Occipital lobe (tissue), 2 donors: ENCODE measurements around the gene FLOT1. TPM values are rescaled to one million over a fixed set of nuclear protein-coding genes. Genes with fewer than 3 reads are reported as not detected.

Source experiments
- DNase-seq: peaks from one replicate; lab custom pipeline; 2025; lab: John Stamatoyannopoulos, UW
- total RNA-seq: library from RNA; depleted of rRNA; stranded (reverse); fragments of >200 nt; gene quantifications from one replicate; pipeline ENCODE4 v1.2.3, GENCODE V29; 2014

The FLOT1 gene
- total RNA-seq, 1 donor from 2014 or later, result 43.4 TPM

DNA sequence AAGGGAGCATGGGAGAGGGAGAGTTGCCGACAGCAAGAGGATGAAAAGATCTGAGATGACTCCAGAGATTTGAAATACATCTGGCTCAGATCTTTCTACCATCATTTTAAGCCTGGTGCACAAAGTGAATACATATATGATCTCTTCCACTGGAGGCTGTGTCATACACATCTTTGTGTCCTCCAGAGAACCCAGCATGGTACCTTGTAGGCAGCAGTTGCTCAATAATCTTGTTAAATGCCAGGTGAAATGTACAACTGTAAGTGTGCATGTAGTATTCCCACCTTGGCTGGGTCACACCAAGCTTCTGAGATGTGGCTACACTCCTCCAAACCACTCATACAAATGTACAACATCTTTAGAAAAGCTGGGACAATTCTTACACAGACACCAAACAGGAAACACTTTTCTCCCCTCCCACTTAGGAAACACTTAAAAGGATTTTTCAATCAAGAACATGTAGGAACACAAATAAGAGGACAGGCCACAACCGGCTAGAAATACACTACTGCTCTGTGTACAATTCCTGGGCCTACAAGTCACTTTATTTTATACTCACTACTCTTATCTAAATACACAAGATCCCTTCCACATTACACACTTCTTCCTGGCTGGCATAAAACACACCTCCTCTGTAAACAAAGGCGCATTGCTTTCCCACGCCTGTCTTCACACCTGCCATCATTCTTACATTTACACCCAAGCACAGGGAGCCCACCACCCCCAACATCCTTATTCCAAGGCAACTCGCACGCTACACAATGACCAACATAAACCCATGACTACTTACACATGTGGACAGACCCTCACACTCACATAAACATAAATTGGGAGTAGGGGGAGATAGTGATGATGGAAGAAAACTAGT, 5.6 kb upstream of the FLOT1 start:
- DNase-seq, result no peak

- DNase-seq, result no peak
These were observed 4.8 kb upstream of the FLOT1 start for GRCh38 chr6:30747300-30747687.

- peak; percentile 55 for DNase-seq
These were observed 1.7 kb upstream of the FLOT1 start, which contains the start of gene IER3 for GRCh38 chr6:30744054-30744805. TSS of gene IER3 (minus strand) at chr6:30744547. CDS start at chr6:30744518, 29 bp downstream.

- no peak for DNase-seq
These were observed 889 bp upstream of the FLOT1 start for GRCh38 chr6:30743099-30744053.

GRCh38 chr6:30741789-30742315, 635 bp downstream of the FLOT1 start:
- no peak for DNase-seq

DNA sequence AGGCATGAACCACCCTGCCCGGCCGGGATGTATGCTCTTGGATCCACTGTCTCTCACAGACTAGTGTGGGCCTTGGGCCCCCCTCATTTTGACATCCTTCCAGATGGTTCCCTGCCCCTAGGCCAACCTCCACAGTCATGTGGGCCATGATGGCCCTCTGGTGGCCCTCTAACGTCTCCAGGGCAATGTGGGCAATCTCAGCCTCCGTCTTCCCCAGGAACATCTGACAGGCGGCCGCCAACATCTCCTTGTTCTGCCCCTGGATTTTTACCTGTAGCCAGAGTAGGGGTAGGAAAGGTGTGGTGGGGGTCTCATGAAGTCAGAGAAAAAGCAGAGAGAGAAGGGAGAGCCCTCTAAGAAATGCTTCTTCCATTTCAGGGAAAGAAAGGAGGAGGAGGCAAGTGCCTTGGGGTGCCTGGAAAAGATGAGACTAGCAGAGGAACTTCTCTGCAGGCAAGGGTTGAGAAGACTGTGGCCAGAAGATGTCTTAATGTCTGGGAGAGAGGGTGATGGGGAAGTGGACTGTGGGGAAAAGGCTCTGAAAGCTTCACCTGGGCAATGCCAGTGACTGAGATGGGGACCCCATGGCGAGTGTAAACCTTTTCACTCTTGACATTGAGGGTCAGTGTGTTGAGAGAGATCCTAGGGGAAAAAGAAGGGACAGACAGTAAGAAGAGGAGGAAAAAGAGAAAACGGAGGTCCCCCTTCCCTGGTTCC, 1.3 kb downstream of the FLOT1 start:
- no peak for DNase-seq

DNA sequence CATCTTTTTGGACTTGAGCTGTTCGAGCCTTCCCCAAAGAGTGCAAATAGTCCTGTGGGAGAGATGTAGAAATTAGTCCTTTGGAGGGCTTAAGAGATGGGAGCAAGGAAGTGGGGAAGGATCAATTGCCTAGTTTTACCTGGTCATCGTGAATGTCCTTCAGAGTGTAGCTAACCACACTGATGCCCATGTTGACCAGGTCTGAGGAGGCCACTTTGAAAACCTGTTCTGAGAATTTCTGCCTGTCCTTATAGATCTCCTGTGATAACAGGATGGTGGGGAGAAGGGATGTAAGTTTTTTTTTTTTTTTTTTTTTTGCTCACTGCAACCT, 2.0 kb downstream of the FLOT1 start:
- no peak for DNase-seq

GRCh38 chr6:30738532-30738931, 4.0 kb downstream of the FLOT1 start:
- DNase-seq, result no peak

GRCh38 chr6:30735668-30736314, 6.7 kb downstream of the FLOT1 start:
- no peak for DNase-seq

GRCh38 chr6:30732237-30732943, 10.1 kb downstream of the FLOT1 start:
- no peak for DNase-seq

- DNase-seq, result peak; percentile 49
These were observed 11.7 kb downstream of the FLOT1 start for GRCh38 chr6:30730601-30731435.

DNA sequence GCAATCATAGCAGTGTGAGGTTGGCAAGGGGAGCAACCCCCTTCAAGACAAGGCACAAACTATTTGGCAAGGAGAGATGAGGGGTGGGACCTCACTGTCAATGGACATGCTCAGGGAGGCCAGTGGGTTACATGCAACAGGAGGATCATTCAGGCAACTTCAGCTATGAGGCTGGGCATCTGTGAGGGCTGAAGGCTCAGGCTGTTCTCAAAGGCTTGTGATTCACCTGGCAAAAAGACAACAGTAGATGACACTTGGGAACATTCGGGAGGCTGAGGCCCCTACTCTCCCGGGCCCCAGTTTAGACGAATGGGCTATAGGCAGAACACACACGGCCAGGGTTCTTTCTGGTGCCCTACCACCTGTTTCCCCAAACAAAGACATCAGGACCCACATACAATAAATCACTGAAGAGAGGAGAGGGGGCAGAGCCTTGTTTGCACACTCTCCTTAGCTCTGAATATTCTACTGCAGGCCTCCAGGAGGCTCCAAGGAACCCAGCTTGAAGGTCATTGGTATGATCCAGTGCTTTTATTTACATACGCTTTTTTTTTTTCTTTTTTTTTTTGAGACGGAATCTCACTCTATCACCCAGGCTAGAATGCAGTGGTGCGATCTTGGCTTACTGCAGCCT, 14.4 kb downstream of the FLOT1 start:
- no peak for DNase-seq

GRCh38 chr6:30726506-30727413, 15.7 kb downstream of the FLOT1 start:
- no peak for DNase-seq

DNA sequence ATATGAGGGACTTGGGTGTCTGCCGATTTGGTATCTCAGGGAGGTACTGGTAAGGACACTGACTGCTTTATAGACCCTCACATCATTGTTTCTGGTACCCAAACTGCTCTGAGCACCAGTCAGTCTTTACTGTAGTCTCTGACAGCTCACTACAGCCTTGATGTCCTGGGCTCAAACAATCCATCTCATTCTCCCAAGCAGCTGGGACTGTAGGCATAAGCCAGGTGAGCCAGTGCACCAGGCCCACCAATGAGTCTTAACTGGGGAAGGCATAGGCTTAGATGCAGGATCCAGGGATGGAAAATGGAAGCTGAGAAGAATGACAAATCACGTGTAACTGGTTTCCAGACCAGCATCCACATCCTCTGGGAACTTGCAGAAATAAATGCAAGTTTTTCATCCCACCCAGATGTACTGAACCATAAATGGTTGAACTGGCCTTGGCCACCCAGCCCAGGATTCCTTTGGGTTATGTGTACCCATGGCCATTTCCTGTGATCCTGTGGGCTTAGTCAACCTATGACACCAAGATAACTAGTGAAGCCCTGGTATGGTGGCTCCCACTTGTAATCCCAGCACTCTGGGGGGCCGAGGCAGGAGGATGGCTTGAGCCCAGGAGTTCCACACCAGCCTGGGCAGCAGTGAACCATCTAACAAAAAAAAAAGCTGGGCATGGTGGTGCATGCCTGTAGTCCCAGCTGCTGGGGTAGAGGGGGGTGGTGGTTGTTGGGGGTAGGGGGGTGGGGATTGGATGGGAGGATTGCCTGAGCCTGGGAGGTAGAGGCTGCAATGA, 16.6 kb downstream of the FLOT1 start:
- DNase-seq, result no peak

DNA sequence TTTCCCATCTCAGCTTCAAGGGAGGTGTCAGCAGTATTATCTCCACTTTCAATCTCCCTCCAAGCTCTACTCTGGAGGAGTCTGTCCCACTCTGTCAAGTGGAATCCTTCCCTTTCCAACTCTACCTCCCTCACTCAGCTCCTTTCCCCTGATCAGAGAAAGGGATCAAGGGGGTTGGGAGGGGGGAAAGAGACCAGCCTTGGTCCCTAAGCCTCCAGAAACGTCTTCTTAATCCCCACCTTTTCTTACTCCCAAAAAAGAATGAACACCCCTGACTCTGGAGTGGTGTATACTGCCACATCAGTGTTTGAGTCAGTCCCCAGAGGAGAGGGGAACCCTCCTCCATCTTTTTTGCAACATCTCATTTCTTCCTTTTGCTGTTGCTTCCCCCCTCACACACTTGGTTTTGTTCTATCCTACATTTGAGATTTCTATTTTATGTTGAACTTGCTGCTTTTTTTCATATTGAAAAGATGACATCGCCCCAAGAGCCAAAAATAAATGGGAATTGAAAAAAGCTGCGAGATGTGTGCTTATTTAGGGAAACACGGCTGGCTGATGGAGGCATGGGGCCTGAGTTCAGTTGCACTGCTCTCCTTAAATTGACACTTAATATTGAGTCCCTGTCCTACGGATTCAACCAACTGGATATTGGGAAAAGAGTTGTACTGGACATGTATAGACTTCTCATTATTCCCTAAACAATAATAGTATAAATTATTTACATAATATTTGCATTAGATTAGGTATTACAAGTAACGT, 17.4 kb downstream of the FLOT1 start:
- no peak for DNase-seq
